HG03354 (cell line): ENCODE measurements around the gene C1orf185.
"Not testable (repeated sequence)": the region's sequence is repeated elsewhere in the genome, so short reads cannot be mapped to it uniquely, and the experiment has no call there.

Experiments used
- ATAC-seq: cut with Tn5 transposase; IDR thresholded peaks from one replicate; pipeline ENCODE4 v1.9.1; 2021; ENCODE audit warnings: mild to moderate bottlenecking; ENCODE audit not compliant: unreplicated experiment, poor library complexity, severe bottlenecking

The C1orf185 gene

GRCh38 chr1:51131185-51131584, 29.2 kb downstream of the C1orf185 start:
- ATAC-seq: no peak

GRCh38 chr1:51133045-51133444, 31.0 kb downstream of the C1orf185 start:
- ATAC-seq: no peak

GRCh38 chr1:51137696-51138095, 35.7 kb downstream of the C1orf185 start:
- not testable (repeated sequence) for ATAC-seq

- no peak for ATAC-seq
Observed at GRCh38 chr1:51139474-51139873, 37.4 kb downstream of the C1orf185 start.

GRCh38 chr1:51147394-51147793, 45.4 kb downstream of the C1orf185 start:
- no peak for ATAC-seq

- no peak for ATAC-seq
Observed at GRCh38 chr1:51154776-51155175, 52.7 kb downstream of the C1orf185 start.

- no peak for ATAC-seq
Observed at GRCh38 chr1:51156752-51157151, 54.7 kb downstream of the C1orf185 start.

- no peak for ATAC-seq
Observed at GRCh38 chr1:51157395-51157794, 55.4 kb downstream of the C1orf185 start.

- ATAC-seq: no peak
Observed at GRCh38 chr1:51158263-51158662, 56.2 kb downstream of the C1orf185 start.

- not testable (repeated sequence) for ATAC-seq
Observed at GRCh38 chr1:51162560-51162959, 60.5 kb downstream of the C1orf185 start.

GRCh38 chr1:51165540-51165939, 63.5 kb downstream of the C1orf185 start:
- ATAC-seq: no peak

GRCh38 chr1:51168266-51168845, 66.3 kb downstream of the C1orf185 start:
- ATAC-seq: no peak

GRCh38 chr1:51168936-51169335, 66.9 kb downstream of the C1orf185 start:
- no peak for ATAC-seq

GRCh38 chr1:51170342-51170741, 68.3 kb downstream of the C1orf185 start:
- ATAC-seq: no peak

GRCh38 chr1:51172811-51173210, 70.8 kb downstream of the C1orf185 start:
- no peak for ATAC-seq

- ATAC-seq: no peak
Observed at GRCh38 chr1:51175278-51175677, 73.2 kb downstream of the C1orf185 start.

- ATAC-seq: not testable (repeated sequence)
Observed at GRCh38 chr1:51177988-51178387, 76.0 kb downstream of the C1orf185 start.

- no peak for ATAC-seq
Observed at GRCh38 chr1:51188230-51188629, 86.2 kb downstream of the C1orf185 start.

- ATAC-seq: peak; percentile 55
Observed at GRCh38 chr1:51189421-51190073, 87.5 kb downstream of the C1orf185 start.

GRCh38 chr1:51190961-51191360, 88.9 kb downstream of the C1orf185 start:
- no peak for ATAC-seq

GRCh38 chr1:51192213-51192843, 90.3 kb downstream of the C1orf185 start:
- peak; percentile 60 for ATAC-seq
